HepG2 (cell line): Measurements from ENCODE around the gene ATP2A2. TPM values are rescaled to one million over a fixed set of nuclear protein-coding genes. Genes with fewer than 3 reads are reported as not detected.

Experiments
- FOXM1 ChIP-seq: sonication (generic); formaldehyde crosslinking; IDR thresholded peaks from 2 replicates; pipeline ENCODE4 v1.5.0; 2020; ENCODE audit warnings: missing genetic modification reagents
- RXRA ChIP-seq: sonication (generic); formaldehyde crosslinking; IDR thresholded peaks from 2 replicates; pipeline ENCODE4 v1.5.1; 2020; ENCODE audit warnings: missing genetic modification reagents
- ZC3H13 ChIP-seq: sonication (generic); formaldehyde crosslinking; IDR thresholded peaks from 2 replicates; pipeline ENCODE4 v1.8.1; 2023; ENCODE audit warnings: mild to moderate bottlenecking, missing genetic modification reagents, moderate library complexity
- polyA plus RNA-seq, 8 experiments: library from polyadenylated mRNA; depleted of rRNA in 3 of 8; stranded (reverse) in 7 of 8; unstranded in 1 of 8; fragments of >200 nt; fragmentation: Illumina TruSeq in 4 of 8; extraction: Trizol in 4 of 8; gene quantifications; 2 replicates each; pipeline versions ENCODE4 v1.2.1 to v1.2.3, GENCODE V29; 2011 to 2016; ENCODE audit warnings: low read depth in 4 of 8, missing spikeins in 1 of 8, mixed read lengths in 1 of 8; ENCODE audit not compliant: insufficient read depth in 1 of 8
- total RNA-seq, 5 experiments: library from RNA; depleted of rRNA; stranded (reverse); fragments of >200 nt; fragmentation: Illumina TruSeq; extraction: Trizol; gene quantifications; 2 replicates each; pipeline ENCODE4 v1.2.3, GENCODE V29; 2016; ENCODE audit warnings: low read depth in 1 of 5
- TF ChIP-seq, protein P1 (sequence below): sonication (generic); formaldehyde crosslinking; IDR thresholded peaks from 2 replicates; pipeline ENCODE4 v1.5.0; 2020; ENCODE audit warnings: mild to moderate bottlenecking, missing genetic modification reagents, borderline replicate concordance
- TF ChIP-seq, protein P2 (sequence below): sonication (generic); formaldehyde crosslinking; IDR thresholded peaks from one replicate; pipeline ENCODE4 v1.5.1; 2020; ENCODE audit warnings: mild to moderate bottlenecking, missing genetic modification reagents; ENCODE audit errors: not compliant biosample characterization
- TF ChIP-seq, protein P3 (sequence below), 2 experiments: fragments of 450-650 bp in 1 of 2; sonication (generic) in 1 of 2; formaldehyde crosslinking; IDR thresholded peaks; 2 replicates each; pipeline versions ENCODE4 v1.5.0 to v1.8.0; 2020 to 2022; ENCODE audit warnings: mild to moderate bottlenecking in 1 of 2, missing genetic modification reagents in 1 of 2
- TF ChIP-seq, protein P4 (sequence below): IDR thresholded peaks from 2 replicates; pipeline ENCODE4 v1.6.1; 2016; ENCODE audit warnings: mild to moderate bottlenecking, missing biosample characterization, missing genetic modification reagents

ATP2A2 gene
- total and polyA plus RNA-seq, 2 of the 13 experiments (the other 11 are each of a cell fraction or from before 2014, with no cell fraction given), result 35.4 to 85.5 TPM

DNA sequence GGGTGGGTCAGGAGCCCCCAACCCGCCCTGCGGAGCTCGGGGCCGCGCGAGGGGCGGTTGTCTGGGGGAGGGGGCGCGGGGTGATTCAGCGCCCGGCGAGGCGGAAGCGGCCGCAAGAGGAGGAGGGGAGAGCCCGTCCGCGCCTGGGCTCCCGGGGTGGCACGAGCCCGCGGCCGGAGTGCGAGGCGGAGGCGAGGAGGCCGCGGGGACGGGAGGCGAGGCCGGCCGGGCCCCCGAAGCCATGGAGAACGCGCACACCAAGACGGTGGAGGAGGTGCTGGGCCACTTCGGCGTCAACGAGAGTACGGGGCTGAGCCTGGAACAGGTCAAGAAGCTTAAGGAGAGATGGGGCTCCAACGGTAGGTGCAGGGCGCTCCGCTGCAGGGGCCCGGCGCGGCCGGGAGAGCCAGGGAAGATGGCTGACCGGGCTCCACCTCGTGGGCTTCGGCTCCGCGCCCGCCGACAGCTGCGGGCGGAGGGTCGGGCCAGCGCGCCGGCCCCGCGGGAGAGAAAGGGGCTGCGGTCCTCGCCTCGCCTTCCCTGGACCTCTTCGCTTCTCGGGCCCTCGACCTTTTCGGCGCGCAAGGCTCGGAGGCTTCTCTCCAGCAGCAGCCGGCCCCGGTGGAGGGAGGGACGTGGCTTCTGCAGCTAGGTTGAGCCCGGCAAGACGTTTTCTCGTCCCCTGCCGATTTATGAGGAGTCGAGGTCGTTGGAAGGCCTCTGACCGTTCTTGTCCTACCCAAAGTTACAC lies 677 bp downstream of the ATP2A2 start (continued):
- TF ChIP-seq, protein P1, sequence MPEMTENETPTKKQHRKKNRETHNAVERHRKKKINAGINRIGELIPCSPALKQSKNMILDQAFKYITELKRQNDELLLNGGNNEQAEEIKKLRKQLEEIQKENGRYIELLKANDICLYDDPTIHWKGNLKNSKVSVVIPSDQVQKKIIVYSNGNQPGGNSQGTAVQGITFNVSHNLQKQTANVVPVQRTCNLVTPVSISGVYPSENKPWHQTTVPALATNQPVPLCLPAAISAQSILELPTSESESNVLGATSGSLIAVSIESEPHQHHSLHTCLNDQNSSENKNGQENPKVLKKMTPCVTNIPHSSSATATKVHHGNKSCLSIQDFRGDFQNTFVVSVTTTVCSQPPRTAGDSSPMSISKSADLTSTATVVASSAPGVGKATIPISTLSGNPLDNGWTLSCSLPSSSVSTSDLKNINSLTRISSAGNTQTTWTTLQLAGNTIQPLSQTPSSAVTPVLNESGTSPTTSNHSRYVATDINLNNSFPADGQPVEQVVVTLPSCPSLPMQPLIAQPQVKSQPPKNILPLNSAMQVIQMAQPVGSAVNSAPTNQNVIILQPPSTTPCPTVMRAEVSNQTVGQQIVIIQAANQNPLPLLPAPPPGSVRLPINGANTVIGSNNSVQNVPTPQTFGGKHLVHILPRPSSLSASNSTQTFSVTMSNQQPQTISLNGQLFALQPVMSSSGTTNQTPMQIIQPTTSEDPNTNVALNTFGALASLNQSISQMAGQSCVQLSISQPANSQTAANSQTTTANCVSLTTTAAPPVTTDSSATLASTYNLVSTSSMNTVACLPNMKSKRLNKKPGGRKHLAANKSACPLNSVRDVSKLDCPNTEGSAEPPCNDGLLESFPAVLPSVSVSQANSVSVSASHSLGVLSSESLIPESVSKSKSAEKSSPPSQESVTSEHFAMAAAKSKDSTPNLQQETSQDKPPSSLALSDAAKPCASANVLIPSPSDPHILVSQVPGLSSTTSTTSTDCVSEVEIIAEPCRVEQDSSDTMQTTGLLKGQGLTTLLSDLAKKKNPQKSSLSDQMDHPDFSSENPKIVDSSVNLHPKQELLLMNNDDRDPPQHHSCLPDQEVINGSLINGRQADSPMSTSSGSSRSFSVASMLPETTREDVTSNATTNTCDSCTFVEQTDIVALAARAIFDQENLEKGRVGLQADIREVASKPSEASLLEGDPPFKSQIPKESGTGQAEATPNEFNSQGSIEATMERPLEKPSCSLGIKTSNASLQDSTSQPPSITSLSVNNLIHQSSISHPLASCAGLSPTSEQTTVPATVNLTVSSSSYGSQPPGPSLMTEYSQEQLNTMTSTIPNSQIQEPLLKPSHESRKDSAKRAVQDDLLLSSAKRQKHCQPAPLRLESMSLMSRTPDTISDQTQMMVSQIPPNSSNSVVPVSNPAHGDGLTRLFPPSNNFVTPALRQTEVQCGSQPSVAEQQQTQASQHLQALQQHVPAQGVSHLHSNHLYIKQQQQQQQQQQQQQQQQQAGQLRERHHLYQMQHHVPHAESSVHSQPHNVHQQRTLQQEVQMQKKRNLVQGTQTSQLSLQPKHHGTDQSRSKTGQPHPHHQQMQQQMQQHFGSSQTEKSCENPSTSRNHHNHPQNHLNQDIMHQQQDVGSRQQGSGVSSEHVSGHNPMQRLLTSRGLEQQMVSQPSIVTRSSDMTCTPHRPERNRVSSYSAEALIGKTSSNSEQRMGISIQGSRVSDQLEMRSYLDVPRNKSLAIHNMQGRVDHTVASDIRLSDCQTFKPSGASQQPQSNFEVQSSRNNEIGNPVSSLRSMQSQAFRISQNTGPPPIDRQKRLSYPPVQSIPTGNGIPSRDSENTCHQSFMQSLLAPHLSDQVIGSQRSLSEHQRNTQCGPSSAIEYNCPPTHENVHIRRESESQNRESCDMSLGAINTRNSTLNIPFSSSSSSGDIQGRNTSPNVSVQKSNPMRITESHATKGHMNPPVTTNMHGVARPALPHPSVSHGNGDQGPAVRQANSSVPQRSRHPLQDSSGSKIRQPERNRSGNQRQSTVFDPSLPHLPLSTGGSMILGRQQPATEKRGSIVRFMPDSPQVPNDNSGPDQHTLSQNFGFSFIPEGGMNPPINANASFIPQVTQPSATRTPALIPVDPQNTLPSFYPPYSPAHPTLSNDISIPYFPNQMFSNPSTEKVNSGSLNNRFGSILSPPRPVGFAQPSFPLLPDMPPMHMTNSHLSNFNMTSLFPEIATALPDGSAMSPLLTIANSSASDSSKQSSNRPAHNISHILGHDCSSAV (CRISPR knock-in tag), result no peak
- TF ChIP-seq RXRA (CRISPR knock-in tag) (peak; percentile 37; the same call in 1 of the 2 replicates), FOXM1 (CRISPR knock-in tag) (no peak), ZC3H13 (CRISPR knock-in tag) (no peak; the same call in 1 of the 2 replicates)
- TF ChIP-seq, protein P2, sequence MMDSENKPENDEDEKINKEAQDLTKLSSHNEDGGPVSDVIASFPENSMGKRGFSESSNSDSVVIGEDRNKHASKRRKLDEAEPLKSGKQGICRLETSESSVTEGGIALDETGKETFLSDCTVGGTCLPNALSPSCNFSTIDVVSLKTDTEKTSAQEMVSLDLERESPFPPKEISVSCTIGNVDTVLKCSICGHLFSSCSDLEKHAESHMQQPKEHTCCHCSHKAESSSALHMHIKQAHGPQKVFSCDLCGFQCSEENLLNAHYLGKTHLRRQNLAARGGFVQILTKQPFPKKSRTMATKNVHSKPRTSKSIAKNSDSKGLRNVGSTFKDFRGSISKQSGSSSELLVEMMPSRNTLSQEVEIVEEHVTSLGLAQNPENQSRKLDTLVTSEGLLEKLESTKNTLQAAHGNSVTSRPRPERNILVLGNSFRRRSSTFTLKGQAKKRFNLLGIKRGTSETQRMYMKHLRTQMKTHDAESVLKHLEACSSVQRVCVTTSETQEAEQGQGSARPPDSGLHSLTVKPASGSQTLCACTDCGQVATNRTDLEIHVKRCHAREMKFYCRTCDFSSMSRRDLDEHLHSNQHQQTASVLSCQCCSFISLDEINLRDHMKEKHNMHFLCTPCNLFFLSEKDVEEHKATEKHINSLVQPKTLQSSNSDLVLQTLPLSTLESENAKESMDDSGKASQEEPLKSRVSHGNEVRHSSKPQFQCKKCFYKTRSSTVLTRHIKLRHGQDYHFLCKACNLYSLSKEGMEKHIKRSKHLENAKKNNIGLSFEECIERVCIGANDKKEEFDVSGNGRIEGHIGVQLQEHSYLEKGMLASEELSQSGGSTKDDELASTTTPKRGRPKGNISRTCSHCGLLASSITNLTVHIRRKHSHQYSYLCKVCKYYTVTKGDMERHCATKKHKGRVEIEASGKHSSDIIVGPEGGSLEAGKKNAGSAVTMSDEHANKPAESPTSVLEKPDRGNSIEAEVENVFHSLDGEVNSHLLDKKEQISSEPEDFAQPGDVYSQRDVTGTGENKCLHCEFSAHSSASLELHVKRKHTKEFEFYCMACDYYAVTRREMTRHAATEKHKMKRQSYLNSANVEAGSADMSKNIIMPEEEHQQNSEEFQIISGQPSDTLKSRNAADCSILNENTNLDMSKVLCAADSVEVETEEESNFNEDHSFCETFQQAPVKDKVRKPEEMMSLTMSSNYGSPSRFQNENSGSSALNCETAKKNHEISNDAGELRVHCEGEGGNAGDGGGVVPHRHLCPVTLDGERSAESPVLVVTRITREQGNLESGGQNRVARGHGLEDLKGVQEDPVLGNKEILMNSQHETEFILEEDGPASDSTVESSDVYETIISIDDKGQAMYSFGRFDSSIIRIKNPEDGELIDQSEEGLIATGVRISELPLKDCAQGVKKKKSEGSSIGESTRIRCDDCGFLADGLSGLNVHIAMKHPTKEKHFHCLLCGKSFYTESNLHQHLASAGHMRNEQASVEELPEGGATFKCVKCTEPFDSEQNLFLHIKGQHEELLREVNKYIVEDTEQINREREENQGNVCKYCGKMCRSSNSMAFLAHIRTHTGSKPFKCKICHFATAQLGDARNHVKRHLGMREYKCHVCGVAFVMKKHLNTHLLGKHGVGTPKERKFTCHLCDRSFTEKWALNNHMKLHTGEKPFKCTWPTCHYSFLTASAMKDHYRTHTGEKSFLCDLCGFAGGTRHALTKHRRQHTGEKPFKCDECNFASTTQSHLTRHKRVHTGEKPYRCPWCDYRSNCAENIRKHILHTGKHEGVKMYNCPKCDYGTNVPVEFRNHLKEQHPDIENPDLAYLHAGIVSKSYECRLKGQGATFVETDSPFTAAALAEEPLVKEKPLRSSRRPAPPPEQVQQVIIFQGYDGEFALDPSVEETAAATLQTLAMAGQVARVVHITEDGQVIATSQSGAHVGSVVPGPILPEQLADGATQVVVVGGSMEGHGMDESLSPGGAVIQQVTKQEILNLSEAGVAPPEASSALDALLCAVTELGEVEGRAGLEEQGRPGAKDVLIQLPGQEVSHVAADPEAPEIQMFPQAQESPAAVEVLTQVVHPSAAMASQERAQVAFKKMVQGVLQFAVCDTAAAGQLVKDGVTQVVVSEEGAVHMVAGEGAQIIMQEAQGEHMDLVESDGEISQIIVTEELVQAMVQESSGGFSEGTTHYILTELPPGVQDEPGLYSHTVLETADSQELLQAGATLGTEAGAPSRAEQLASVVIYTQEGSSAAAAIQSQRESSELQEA (CRISPR knock-in tag), result peak; percentile 73
- TF ChIP-seq, protein P3, sequence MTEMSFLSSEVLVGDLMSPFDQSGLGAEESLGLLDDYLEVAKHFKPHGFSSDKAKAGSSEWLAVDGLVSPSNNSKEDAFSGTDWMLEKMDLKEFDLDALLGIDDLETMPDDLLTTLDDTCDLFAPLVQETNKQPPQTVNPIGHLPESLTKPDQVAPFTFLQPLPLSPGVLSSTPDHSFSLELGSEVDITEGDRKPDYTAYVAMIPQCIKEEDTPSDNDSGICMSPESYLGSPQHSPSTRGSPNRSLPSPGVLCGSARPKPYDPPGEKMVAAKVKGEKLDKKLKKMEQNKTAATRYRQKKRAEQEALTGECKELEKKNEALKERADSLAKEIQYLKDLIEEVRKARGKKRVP (CRISPR knock-in tag; IDR thresholded peaks at IDR 0.05), result 0 out of 4 replicates have a peak, but pooled peaks of 1 of the 2 experiments have one; percentile 19
- TF ChIP-seq, protein P4, sequence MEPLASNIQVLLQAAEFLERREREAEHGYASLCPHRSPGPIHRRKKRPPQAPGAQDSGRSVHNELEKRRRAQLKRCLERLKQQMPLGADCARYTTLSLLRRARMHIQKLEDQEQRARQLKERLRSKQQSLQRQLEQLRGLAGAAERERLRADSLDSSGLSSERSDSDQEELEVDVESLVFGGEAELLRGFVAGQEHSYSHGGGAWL (CRISPR knock-in tag), result peak; percentile 82
